ENCODE data around the gene ZNF837.

Gene ZNF837

GRCh38 chr19:58366585-58367430 lies 14.0 kb downstream of the ZNF837 start:
- WGBS = 91% methylated on average over 32 of the region's 32 CpGs
- Histone ChIP-seq H3K4me3 (ENCODE audit: low read length) (no peak overlapping the region), H3K9ac (ENCODE audit: low read depth, low read length) (no peak overlapping the region)

GRCh38 chr19:58364146-58364545 lies 16.7 kb downstream of the ZNF837 start:
- Histone ChIP-seq H3K9me3 (ENCODE audit: insufficient read depth, low read depth, low read length) (no peaks in the 10 kb centered on the region), H3K27me3 (ENCODE audit: insufficient read depth, low read length) (no peaks in the 10 kb centered on the region), H3K4me1 (ENCODE audit: insufficient read depth, low read length) (0 out of 2 replicates have a peak, but pooled peaks cover 2% of the 10 kb centered on the region), H3K9ac (ENCODE audit: low read depth, low read length) (no peak overlapping the region), H3K27ac (ENCODE audit: low read depth, low read length) (no peak overlapping the region), H3K4me3 (ENCODE audit: low read length) (no peak overlapping the region), H3K36me3 (ENCODE audit: insufficient read depth, low read length) (no peaks in the 10 kb centered on the region)
- 90% methylated on average over 5 of the region's 5 CpGs for WGBS

More at GRCh38 chr19:58366585-58367430, 14.0 kb downstream of the ZNF837 start:
- H3K9me3 ChIP-seq (ENCODE audit: insufficient read depth, low read depth, low read length) = no peaks in the 10 kb centered on the region
- no peak overlapping the region for H3K27ac ChIP-seq (ENCODE audit: low read depth, low read length)
- no peaks in the 10 kb centered on the region for H3K36me3 ChIP-seq (ENCODE audit: insufficient read depth, low read length)
- H3K4me1 ChIP-seq (ENCODE audit: insufficient read depth, low read length) = no peaks in the 10 kb centered on the region
- no peaks in the 10 kb centered on the region for H3K27me3 ChIP-seq (ENCODE audit: insufficient read depth, low read length)

- Histone ChIP-seq H3K9ac (ENCODE audit: low read depth, low read length) (peak within 1 kb of the TSS; percentile 98), H3K4me3 (ENCODE audit: low read length) (peak within 1 kb of the TSS; percentile 94), H3K4me1 (ENCODE audit: insufficient read depth, low read length) (0 out of 2 replicates have a peak, but pooled peaks cover 2% of the 10 kb centered on the region), H3K36me3 (ENCODE audit: insufficient read depth, low read length) (no peaks in the 10 kb centered on the region), H3K9me3 (ENCODE audit: insufficient read depth, low read depth, low read length) (no peaks in the 10 kb centered on the region), H3K27ac (ENCODE audit: low read depth, low read length) (peak within 1 kb of the TSS; percentile 91), H3K27me3 (ENCODE audit: insufficient read depth, low read length) (no peaks in the 10 kb centered on the region)
- WGBS = under 1% methylated on average over 74 of the region's 74 CpGs
Measured at GRCh38 chr19:58362272-58362994, 18.4 kb downstream of the ZNF837 start, which contains the start of gene ZNF497. TSS of gene ZNF497 (minus strand) at chr19:58362751. CDS start at chr19:58357635, 5,116 bp downstream.

GRCh38 chr19:58361900-58362271 lies 18.9 kb downstream of the ZNF837 start:
- peak overlapping the region; percentile 94 for H3K4me3 ChIP-seq (ENCODE audit: low read length)
- H3K4me1 ChIP-seq (ENCODE audit: insufficient read depth, low read length) = 0 out of 2 replicates have a peak, but pooled peaks cover 2% of the 10 kb centered on the region
- no peaks in the 10 kb centered on the region for H3K27me3 ChIP-seq (ENCODE audit: insufficient read depth, low read length)
- H3K9me3 ChIP-seq (ENCODE audit: insufficient read depth, low read depth, low read length) = no peaks in the 10 kb centered on the region
- H3K27ac ChIP-seq (ENCODE audit: low read depth, low read length) = peak overlapping the region; percentile 91
- peak overlapping the region; percentile 98 for H3K9ac ChIP-seq (ENCODE audit: low read depth, low read length)
- 2% methylated on average over 28 of the region's 28 CpGs for WGBS
- H3K36me3 ChIP-seq (ENCODE audit: insufficient read depth, low read length) = no peaks in the 10 kb centered on the region

GRCh38 chr19:58357481-58358145 lies 23.2 kb downstream of the ZNF837 start:
- H3K36me3 ChIP-seq (ENCODE audit: insufficient read depth, low read length) = no peaks in the 10 kb centered on the region
- H3K4me1 ChIP-seq (ENCODE audit: insufficient read depth, low read length) = 0 out of 2 replicates have a peak, but pooled peaks cover 2% of the 10 kb centered on the region
- WGBS = 73% methylated on average over 19 of the region's 19 CpGs

GRCh38 chr19:58356766-58357480 lies 23.9 kb downstream of the ZNF837 start:
- Histone ChIP-seq H3K9me3 (ENCODE audit: insufficient read depth, low read depth, low read length) (no peaks in the 10 kb centered on the region), H3K9ac (ENCODE audit: low read depth, low read length) (no peak overlapping the region), H3K4me3 (ENCODE audit: low read length) (no peak overlapping the region), H3K27ac (ENCODE audit: low read depth, low read length) (no peak overlapping the region), H3K36me3 (ENCODE audit: insufficient read depth, low read length) (no peaks in the 10 kb centered on the region), H3K4me1 (ENCODE audit: insufficient read depth, low read length) (0 out of 2 replicates have a peak, but pooled peaks cover 2% of the 10 kb centered on the region), H3K27me3 (ENCODE audit: insufficient read depth, low read length) (no peaks in the 10 kb centered on the region)
- 93% methylated on average over 75 of the region's 75 CpGs for WGBS

More at GRCh38 chr19:58357481-58358145, 23.2 kb downstream of the ZNF837 start:
- no peak overlapping the region for H3K9ac ChIP-seq (ENCODE audit: low read depth, low read length)
- no peak overlapping the region for H3K4me3 ChIP-seq (ENCODE audit: low read length)
- no peak overlapping the region for H3K27ac ChIP-seq (ENCODE audit: low read depth, low read length)
- H3K27me3 ChIP-seq (ENCODE audit: insufficient read depth, low read length) = no peaks in the 10 kb centered on the region
- H3K9me3 ChIP-seq (ENCODE audit: insufficient read depth, low read depth, low read length) = no peaks in the 10 kb centered on the region

GRCh38 chr19:58355908-58356765 lies 24.7 kb downstream of the ZNF837 start:
- H3K27me3 ChIP-seq (ENCODE audit: insufficient read depth, low read length) = no peaks in the 10 kb centered on the region
- H3K36me3 ChIP-seq (ENCODE audit: insufficient read depth, low read length) = no peaks in the 10 kb centered on the region
- H3K9me3 ChIP-seq (ENCODE audit: insufficient read depth, low read depth, low read length) = no peaks in the 10 kb centered on the region
- 96% methylated on average over 94 of the region's 94 CpGs for WGBS
- no peaks in the 10 kb centered on the region for H3K4me1 ChIP-seq (ENCODE audit: insufficient read depth, low read length)
- no peak overlapping the region for H3K9ac ChIP-seq (ENCODE audit: low read depth, low read length)
- H3K27ac ChIP-seq (ENCODE audit: low read depth, low read length) = no peak overlapping the region
- no peak overlapping the region for H3K4me3 ChIP-seq (ENCODE audit: low read length)

GRCh38 chr19:58355215-58355796 lies 25.5 kb downstream of the ZNF837 start:
- H3K4me3 ChIP-seq (ENCODE audit: low read length) = no peak overlapping the region
- H3K27me3 ChIP-seq (ENCODE audit: insufficient read depth, low read length) = no peaks in the 10 kb centered on the region
- H3K4me1 ChIP-seq (ENCODE audit: insufficient read depth, low read length) = no peaks in the 10 kb centered on the region
- H3K9ac ChIP-seq (ENCODE audit: low read depth, low read length) = no peak overlapping the region
- H3K9me3 ChIP-seq (ENCODE audit: insufficient read depth, low read depth, low read length) = no peaks in the 10 kb centered on the region
- H3K36me3 ChIP-seq (ENCODE audit: insufficient read depth, low read length) = no peaks in the 10 kb centered on the region
- H3K27ac ChIP-seq (ENCODE audit: low read depth, low read length) = no peak overlapping the region
- 97% methylated on average over 10 of the region's 10 CpGs for WGBS

- Histone ChIP-seq H3K36me3 (ENCODE audit: insufficient read depth, low read length) (no peaks in the 10 kb centered on the region), H3K9ac (ENCODE audit: low read depth, low read length) (no peak overlapping the region)
- WGBS = 86% methylated on average over 6 of the region's 6 CpGs
Measured at GRCh38 chr19:58354478-58355030, 26.3 kb downstream of the ZNF837 start.

More at GRCh38 chr19:58354478-58355030, 26.3 kb downstream of the ZNF837 start:
- no peaks in the 10 kb centered on the region for H3K27me3 ChIP-seq (ENCODE audit: insufficient read depth, low read length)
- H3K4me1 ChIP-seq (ENCODE audit: insufficient read depth, low read length) = no peaks in the 10 kb centered on the region
- no peak overlapping the region for H3K4me3 ChIP-seq (ENCODE audit: low read length)
- H3K27ac ChIP-seq (ENCODE audit: low read depth, low read length) = no peak overlapping the region
- no peaks in the 10 kb centered on the region for H3K9me3 ChIP-seq (ENCODE audit: insufficient read depth, low read depth, low read length)
